Cardiac muscle cell (in vitro differentiated cells and primary cell): Measurements from ENCODE around the gene VPS41. TPM values are rescaled to one million over a fixed set of nuclear protein-coding genes. Genes with fewer than 3 reads are reported as not detected.
A peak's percentile ranks its signal among the peaks of the same experiment; 100 is the strongest.

Experiments used
- DNase-seq, 2 donors: peaks; one replicate each; pipeline versions ENCODE4 v3.0.0 to v3.0.0-alpha.2; 2010 to 2017; ENCODE audit warnings: low read depth in 1 of 2, low spot score in 1 of 2
- H3K27ac ChIP-seq: fragments of 200-600 bp; sonication (generic); 2 replicates; pipeline ENCODE4 v1.5.1; 2016
- H3K27me3 ChIP-seq: fragments of 200-600 bp; sonication (generic); 2 replicates; pipeline ENCODE4 v1.6.0; 2016; ENCODE audit warnings: control low read depth
- H3K36me3 ChIP-seq: fragments of 200-600 bp; sonication (generic); 2 replicates; pipeline ENCODE4 v1.5.1; 2016; ENCODE audit warnings: control low read depth
- H3K4me1 ChIP-seq: fragments of 200-600 bp; sonication (generic); 2 replicates; pipeline ENCODE4 v1.8.1; 2017; ENCODE audit warnings: low read depth, mild to moderate bottlenecking, mixed run types
- H3K4me3 ChIP-seq: fragments of 200-600 bp; sonication (generic); 2 replicates; pipeline ENCODE4 v1.5.1; 2016; ENCODE audit warnings: mild to moderate bottlenecking
- H3K9me3 ChIP-seq: fragments of 200-600 bp; sonication (generic); 2 replicates; pipeline ENCODE4 v1.5.1; 2017; ENCODE audit warnings: low read depth, mild to moderate bottlenecking, control low read depth
- polyA plus RNA-seq: library from polyadenylated mRNA; unstranded; fragments of >200 nt; fragmentation: Nextera tagmentation; extraction: Ambion mirVana; gene quantifications from 2 replicates; pipeline ENCODE4 v1.2.1, GENCODE V29; 2016
- total RNA-seq: library from RNA; depleted of rRNA; stranded (reverse); fragments of >200 nt; gene quantifications from 2 replicates; pipeline ENCODE4 v1.2.3, GENCODE V29; 2016
- TF ChIP-seq, protein P1 (sequence below): IDR thresholded peaks from 2 replicates; pipeline ENCODE4 v1.5.1; 2012; ENCODE audit warnings: low read depth, mild to moderate bottlenecking, low read length

The VPS41 gene
- total and polyA plus RNA-seq, 2 experiments from 2014 or later, result 31.3 to 73.7 TPM

GRCh38 chr7:38694326-38694725, 214.7 kb downstream of the VPS41 start:
- H3K4me1 ChIP-seq, result no peaks in the 10 kb centered on the region
- H3K4me3 ChIP-seq, result no peak overlapping the region
- H3K36me3 ChIP-seq, result no peaks in the 10 kb centered on the region
- TF ChIP-seq, protein P1, sequence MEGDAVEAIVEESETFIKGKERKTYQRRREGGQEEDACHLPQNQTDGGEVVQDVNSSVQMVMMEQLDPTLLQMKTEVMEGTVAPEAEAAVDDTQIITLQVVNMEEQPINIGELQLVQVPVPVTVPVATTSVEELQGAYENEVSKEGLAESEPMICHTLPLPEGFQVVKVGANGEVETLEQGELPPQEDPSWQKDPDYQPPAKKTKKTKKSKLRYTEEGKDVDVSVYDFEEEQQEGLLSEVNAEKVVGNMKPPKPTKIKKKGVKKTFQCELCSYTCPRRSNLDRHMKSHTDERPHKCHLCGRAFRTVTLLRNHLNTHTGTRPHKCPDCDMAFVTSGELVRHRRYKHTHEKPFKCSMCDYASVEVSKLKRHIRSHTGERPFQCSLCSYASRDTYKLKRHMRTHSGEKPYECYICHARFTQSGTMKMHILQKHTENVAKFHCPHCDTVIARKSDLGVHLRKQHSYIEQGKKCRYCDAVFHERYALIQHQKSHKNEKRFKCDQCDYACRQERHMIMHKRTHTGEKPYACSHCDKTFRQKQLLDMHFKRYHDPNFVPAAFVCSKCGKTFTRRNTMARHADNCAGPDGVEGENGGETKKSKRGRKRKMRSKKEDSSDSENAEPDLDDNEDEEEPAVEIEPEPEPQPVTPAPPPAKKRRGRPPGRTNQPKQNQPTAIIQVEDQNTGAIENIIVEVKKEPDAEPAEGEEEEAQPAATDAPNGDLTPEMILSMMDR, result no peak
- no peak overlapping the region for H3K27ac ChIP-seq
- no peaks in the 10 kb centered on the region for H3K9me3 ChIP-seq
- no peak for DNase-seq
- no peaks in the 10 kb centered on the region for H3K27me3 ChIP-seq

DNA sequence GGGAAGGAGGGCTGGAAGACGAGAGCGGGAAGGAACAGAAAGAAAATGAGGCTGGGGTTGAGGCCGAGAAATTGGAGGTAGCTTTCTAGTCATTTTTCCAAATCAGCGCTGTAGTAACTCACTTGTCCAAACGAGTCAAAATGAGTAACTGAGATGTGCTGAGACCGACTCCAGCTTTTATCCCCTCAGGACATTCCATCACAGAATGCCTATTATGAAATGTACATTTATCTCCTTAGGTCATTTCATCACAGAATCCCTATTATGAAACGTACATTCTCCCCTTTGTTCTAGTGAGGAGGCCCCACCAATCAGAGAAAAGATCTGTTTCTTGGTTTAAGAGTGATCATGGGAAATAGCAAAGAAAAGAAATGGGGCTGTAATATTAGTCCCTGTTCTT, 222.1 kb downstream of the VPS41 start:
- Histone ChIP-seq H3K4me1 (peaks cover 5% of the 10 kb centered on the region), H3K36me3 (no peaks in the 10 kb centered on the region), H3K9me3 (no peaks in the 10 kb centered on the region), H3K27ac (no peak overlapping the region), H3K27me3 (no peaks in the 10 kb centered on the region), H3K4me3 (no peak overlapping the region)
- TF ChIP-seq, protein P1, result no peak
- DNase-seq, result peak in 1 of 2 donors; percentile 77

DNA sequence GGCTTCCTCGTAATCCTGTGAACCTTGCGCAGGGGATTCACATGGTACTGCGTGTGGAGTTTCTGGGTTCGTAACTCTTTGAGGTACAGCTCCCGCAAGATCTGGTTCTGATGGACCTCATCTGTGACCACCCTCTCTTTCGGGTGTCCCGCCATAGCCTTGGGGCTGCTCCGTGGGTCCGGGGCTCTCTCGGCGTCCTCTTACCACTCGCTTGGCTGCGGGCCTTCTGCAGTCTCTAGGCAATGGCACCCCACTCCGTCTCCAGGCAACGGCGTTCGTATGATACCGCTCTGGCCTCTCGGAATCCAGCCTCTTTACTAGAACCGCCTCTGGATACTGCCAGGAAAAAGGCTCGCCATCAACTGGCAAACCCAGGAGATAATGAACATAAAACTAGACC, 223.1 kb downstream of the VPS41 start:
- no peak for DNase-seq
- Histone ChIP-seq H3K27ac (no peak overlapping the region), H3K36me3 (no peaks in the 10 kb centered on the region), H3K4me3 (no peak overlapping the region), H3K27me3 (no peaks in the 10 kb centered on the region), H3K4me1 (peaks cover 9% of the 10 kb centered on the region), H3K9me3 (no peaks in the 10 kb centered on the region)
- TF ChIP-seq, protein P1, result no peak

DNA sequence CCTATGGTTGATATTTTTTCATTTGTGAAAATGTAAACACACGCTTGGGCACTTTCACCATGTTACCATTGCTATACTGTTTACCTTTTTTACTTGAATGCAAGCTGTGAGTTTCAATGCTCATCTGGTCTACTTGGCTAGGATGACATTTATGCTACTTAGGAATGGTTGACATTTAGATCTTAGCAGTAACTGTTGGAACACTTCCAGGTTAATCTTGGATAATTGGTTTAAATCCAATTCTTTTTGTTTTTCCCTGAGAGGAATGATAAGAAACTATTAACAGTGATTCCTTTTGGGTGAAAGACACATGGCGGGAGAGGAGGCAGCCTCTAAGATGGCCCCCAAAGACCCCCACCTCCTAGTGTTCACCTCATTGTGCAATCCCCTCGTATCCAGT, 226.4 kb downstream of the VPS41 start:
- H3K27me3 ChIP-seq, result no peaks in the 10 kb centered on the region
- no peak overlapping the region for H3K4me3 ChIP-seq
- no peaks in the 10 kb centered on the region for H3K36me3 ChIP-seq
- peaks cover 9% of the 10 kb centered on the region for H3K4me1 ChIP-seq
- TF ChIP-seq, protein P1, result no peak
- H3K27ac ChIP-seq, result no peak overlapping the region
- DNase-seq, result peak in 1 of 2 donors; percentile 42
- no peaks in the 10 kb centered on the region for H3K9me3 ChIP-seq

- H3K27ac ChIP-seq, result no peak overlapping the region
- TF ChIP-seq, protein P1, result no peak
- H3K36me3 ChIP-seq, result no peaks in the 10 kb centered on the region
- no peak overlapping the region for H3K4me3 ChIP-seq
- H3K9me3 ChIP-seq, result no peaks in the 10 kb centered on the region
- H3K27me3 ChIP-seq, result no peaks in the 10 kb centered on the region
- DNase-seq, result peak in 1 of 2 donors; percentile 36
- peaks cover 9% of the 10 kb centered on the region for H3K4me1 ChIP-seq
Measured at GRCh38 chr7:38681882-38682281, 227.1 kb downstream of the VPS41 start.

GRCh38 chr7:38679419-38679818, 229.6 kb downstream of the VPS41 start:
- Histone ChIP-seq H3K27ac (no peak overlapping the region), H3K9me3 (no peaks in the 10 kb centered on the region), H3K36me3 (no peaks in the 10 kb centered on the region), H3K4me1 (peaks cover 9% of the 10 kb centered on the region), H3K27me3 (no peaks in the 10 kb centered on the region), H3K4me3 (no peak overlapping the region)
- DNase-seq, result peak in 1 of 2 donors; percentile 46
- TF ChIP-seq, protein P1, result no peak
